Skeletal muscle cell (primary cell): ENCODE measurements around the gene PLA2G2A.

Experiments
- DNase-seq: peaks from one replicate; pipeline ENCODE4 v3.0.0-alpha.2; 2010; ENCODE audit warnings: low read depth
- H3K4me3 ChIP-seq: 2 replicates; pipeline ENCODE4 v1.5.1; 2011; ENCODE audit warnings: low read depth, mild to moderate bottlenecking, control low read depth, low read length, moderate library complexity

Gene PLA2G2A

GRCh38 chr1:19975423-19976193 is 3.8 kb downstream of the PLA2G2A start:
- DNase-seq, result no peak
- no peak overlapping the region for H3K4me3 ChIP-seq

GRCh38 chr1:19974822-19975416 is 4.5 kb downstream of the PLA2G2A start:
- peak; percentile 19 for DNase-seq

GRCh38 chr1:19973616-19974015 is 5.8 kb downstream of the PLA2G2A start:
- DNase-seq, result no peak
- no peak overlapping the region for H3K4me3 ChIP-seq

More at GRCh38 chr1:19974822-19975416, 4.5 kb downstream of the PLA2G2A start:
- no peak overlapping the region for H3K4me3 ChIP-seq

GRCh38 chr1:19971664-19972063 is 7.8 kb downstream of the PLA2G2A start:
- H3K4me3 ChIP-seq, result no peak overlapping the region
- no peak for DNase-seq

- DNase-seq, result no peak
- no peak overlapping the region for H3K4me3 ChIP-seq
Observed at GRCh38 chr1:19969898-19970660, 9.3 kb downstream of the PLA2G2A start.

GRCh38 chr1:19967808-19968207 is 11.6 kb downstream of the PLA2G2A start:
- DNase-seq, result no peak
- H3K4me3 ChIP-seq, result no peak overlapping the region

GRCh38 chr1:19964542-19964941 is 14.9 kb downstream of the PLA2G2A start:
- H3K4me3 ChIP-seq, result no peak overlapping the region
- no peak for DNase-seq

- H3K4me3 ChIP-seq, result no peak overlapping the region
- no peak for DNase-seq
Observed at GRCh38 chr1:19963636-19964035, 15.8 kb downstream of the PLA2G2A start.

- H3K4me3 ChIP-seq, result no peak overlapping the region
- DNase-seq, result no peak
Observed at GRCh38 chr1:19960591-19960990, 18.8 kb downstream of the PLA2G2A start.

- no peak overlapping the region for H3K4me3 ChIP-seq
- DNase-seq, result no peak
Observed at GRCh38 chr1:19957779-19958178, 21.6 kb downstream of the PLA2G2A start.

- H3K4me3 ChIP-seq, result no peak overlapping the region
Observed at GRCh38 chr1:19955534-19956170, 23.8 kb downstream of the PLA2G2A start.

GRCh38 chr1:19954059-19954458 is 25.4 kb downstream of the PLA2G2A start:
- H3K4me3 ChIP-seq, result no peak overlapping the region
- DNase-seq, result no peak

More at GRCh38 chr1:19955534-19956170, 23.8 kb downstream of the PLA2G2A start:
- DNase-seq, result no peak

GRCh38 chr1:19949016-19949415 is 30.4 kb downstream of the PLA2G2A start:
- DNase-seq, result peak; percentile 28
- no peak overlapping the region for H3K4me3 ChIP-seq

GRCh38 chr1:19946971-19947370 is 32.4 kb downstream of the PLA2G2A start:
- no peak for DNase-seq
- H3K4me3 ChIP-seq, result no peak overlapping the region

- no peak for DNase-seq
- H3K4me3 ChIP-seq, result no peak overlapping the region
Observed at GRCh38 chr1:19946331-19946751, 33.1 kb downstream of the PLA2G2A start.

- no peak for DNase-seq
- no peak overlapping the region for H3K4me3 ChIP-seq
Observed at GRCh38 chr1:19945914-19946313, 33.5 kb downstream of the PLA2G2A start.

- H3K4me3 ChIP-seq, result no peak overlapping the region
- no peak for DNase-seq
Observed at GRCh38 chr1:19942657-19943056, 36.8 kb downstream of the PLA2G2A start.

- no peak overlapping the region for H3K4me3 ChIP-seq
- DNase-seq, result no peak
Observed at GRCh38 chr1:19942088-19942487, 37.3 kb downstream of the PLA2G2A start.

- DNase-seq, result no peak
- no peak overlapping the region for H3K4me3 ChIP-seq
Observed at GRCh38 chr1:19941206-19941568, 38.2 kb downstream of the PLA2G2A start.
